IPS-20b (cell line): Measurements from ENCODE around the gene FRMD4A.

Experiments used
- H3K27ac ChIP-seq: one replicate; pipeline ENCODE4 v1.5.1; 2013; ENCODE audit warnings: low read length
- H3K27me3 ChIP-seq: 2 replicates; pipeline ENCODE4 v1.6.1; 2013; ENCODE audit warnings: mild to moderate bottlenecking, low read length, inconsistent platforms; ENCODE audit not compliant: insufficient read depth
- H3K36me3 ChIP-seq: 2 replicates; pipeline ENCODE4 v1.6.1; 2013; ENCODE audit warnings: low read depth, mild to moderate bottlenecking, inconsistent platforms, low read length, moderate library complexity; ENCODE audit not compliant: insufficient read depth
- H3K4me1 ChIP-seq: 2 replicates; pipeline ENCODE4 v1.6.1; 2013; ENCODE audit warnings: mild to moderate bottlenecking, control low read depth, inconsistent platforms, low read length, moderate library complexity; ENCODE audit not compliant: insufficient read depth
- H3K4me3 ChIP-seq: 2 replicates; pipeline ENCODE4 v1.5.1; 2013; ENCODE audit warnings: mild to moderate bottlenecking, low read length, inconsistent platforms
- H3K9ac ChIP-seq: 2 replicates; pipeline ENCODE4 v1.6.1; 2013; ENCODE audit warnings: low read depth, mild to moderate bottlenecking, inconsistent platforms, low read length, moderate library complexity
- H3K9me3 ChIP-seq: 2 replicates; pipeline ENCODE4 v1.6.1; 2013; ENCODE audit warnings: mild to moderate bottlenecking, low read depth, low read length, inconsistent platforms; ENCODE audit not compliant: insufficient read depth

The FRMD4A gene

DNA sequence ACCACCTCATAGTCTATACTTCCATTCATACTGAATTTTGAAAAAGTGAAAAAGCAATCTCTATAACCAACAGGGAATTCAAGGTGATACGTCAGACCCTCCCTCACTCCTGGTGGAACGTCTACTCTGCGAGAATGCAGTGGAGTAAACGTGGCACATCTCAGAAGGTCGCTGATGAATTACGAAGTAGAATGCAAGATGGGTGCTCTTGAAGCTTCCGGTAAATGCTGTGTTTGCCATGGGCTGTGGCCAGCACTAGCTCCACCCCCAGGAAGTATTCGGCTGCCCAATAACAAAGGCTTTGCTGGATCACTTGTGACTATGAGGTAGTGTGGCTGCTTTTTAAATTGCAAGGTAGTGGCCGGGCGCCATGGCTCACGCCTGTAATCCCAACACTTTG, 517.9 kb downstream of the FRMD4A start:
- no peak overlapping the region for H3K27ac ChIP-seq
- H3K27me3 ChIP-seq = no peaks in the 10 kb centered on the region
- peaks cover 13% of the 10 kb centered on the region for H3K4me1 ChIP-seq
- H3K36me3 ChIP-seq = no peaks in the 10 kb centered on the region
- H3K4me3 ChIP-seq = no peak overlapping the region
- H3K9me3 ChIP-seq = peaks cover 5% of the 10 kb centered on the region; the same call in 1 of the 2 replicates
- no peak overlapping the region for H3K9ac ChIP-seq

DNA sequence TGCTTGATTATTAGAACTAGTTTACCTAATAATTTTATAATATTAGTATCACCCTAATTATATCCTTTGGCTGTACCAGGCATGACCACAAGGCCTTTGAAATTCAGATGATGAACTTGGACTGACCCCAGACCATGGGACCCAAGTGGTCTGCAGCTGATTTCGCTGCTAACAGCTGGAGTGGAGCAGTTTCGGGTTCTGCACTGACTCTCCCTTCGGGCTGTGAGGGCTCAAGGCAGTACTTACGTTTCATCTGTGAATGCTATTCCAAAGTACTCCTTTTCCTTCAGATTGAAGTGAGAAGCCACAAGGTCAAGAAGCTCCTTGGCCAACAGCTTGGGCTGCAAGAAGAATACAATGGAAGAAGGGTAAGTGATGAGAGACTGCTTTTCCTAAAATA, 520.2 kb downstream of the FRMD4A start:
- Histone ChIP-seq H3K9me3 (no peaks in the 10 kb centered on the region), H3K4me1 (peaks cover 13% of the 10 kb centered on the region), H3K36me3 (no peaks in the 10 kb centered on the region), H3K27ac (no peak overlapping the region), H3K9ac (no peak overlapping the region), H3K27me3 (no peaks in the 10 kb centered on the region), H3K4me3 (no peak overlapping the region)

DNA sequence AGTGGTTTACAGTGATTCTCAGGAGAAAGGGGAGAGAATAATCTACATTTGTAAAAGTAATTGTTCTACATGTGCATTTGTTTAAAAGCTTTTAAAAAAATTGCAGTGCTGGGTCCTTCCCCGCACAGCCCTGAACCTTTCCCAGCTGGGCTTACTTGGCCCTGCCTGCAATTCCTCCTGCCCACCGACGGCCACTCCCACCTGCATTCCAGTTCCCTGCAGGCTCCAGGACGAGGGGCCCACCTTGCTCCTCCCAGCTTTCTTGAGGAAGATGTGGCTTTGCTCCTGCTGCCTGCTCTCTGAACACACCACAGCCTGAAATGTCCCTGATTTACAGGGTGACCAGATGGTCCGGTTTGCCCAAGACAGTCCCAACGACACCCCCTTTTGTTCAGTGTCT, 521.3 kb downstream of the FRMD4A start:
- no peaks in the 10 kb centered on the region for H3K36me3 ChIP-seq
- peak overlapping the region; percentile 34; the same call in 1 of the 2 replicates for H3K9ac ChIP-seq
- no peaks in the 10 kb centered on the region for H3K9me3 ChIP-seq
- no peaks in the 10 kb centered on the region for H3K27me3 ChIP-seq
- H3K4me3 ChIP-seq = no peak overlapping the region
- H3K4me1 ChIP-seq = peaks cover 13% of the 10 kb centered on the region
- no peak overlapping the region for H3K27ac ChIP-seq

DNA sequence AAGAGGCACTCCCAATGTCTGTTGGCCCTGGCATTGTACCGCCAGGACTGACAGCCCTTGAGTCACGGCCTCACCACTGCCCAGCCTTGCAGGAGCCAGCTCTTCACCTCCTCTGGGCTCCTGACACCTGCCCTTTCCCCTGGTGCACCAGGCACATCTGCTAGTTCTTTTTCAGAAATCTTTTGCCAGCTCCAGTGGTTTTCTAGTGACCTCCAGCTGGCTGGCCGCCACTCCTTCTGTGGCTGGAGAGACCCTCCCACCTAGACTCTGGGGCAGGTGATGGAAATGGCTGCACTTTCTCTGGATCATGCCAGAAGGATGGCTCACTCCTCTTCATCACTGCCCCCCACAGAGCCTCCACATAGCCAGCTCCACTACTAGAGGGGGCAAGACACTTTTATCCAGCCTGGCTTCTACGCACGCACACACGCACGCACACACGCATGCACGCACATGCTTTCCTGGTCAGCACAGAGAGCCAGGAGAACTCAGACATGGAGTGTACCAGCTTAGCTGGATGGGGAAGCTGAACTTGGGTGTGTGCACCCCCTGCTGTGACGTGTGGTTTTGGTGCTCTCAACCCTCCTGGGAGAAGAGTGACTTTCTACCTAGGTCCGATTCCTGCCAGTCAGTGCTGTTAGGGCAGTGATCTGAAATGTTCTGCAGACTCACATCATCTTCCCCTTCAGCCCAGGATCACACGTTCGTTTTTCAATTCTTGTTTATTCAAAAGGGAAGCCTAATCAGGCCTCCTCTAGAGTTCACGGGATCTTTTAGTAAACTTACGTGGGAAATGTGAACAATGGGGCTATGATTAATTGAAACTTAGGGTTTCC, 522.0 kb downstream of the FRMD4A start:
- Histone ChIP-seq H3K27ac (no peak overlapping the region), H3K4me3 (no peak overlapping the region), H3K9me3 (no peaks in the 10 kb centered on the region), H3K4me1 (peaks cover 13% of the 10 kb centered on the region), H3K27me3 (no peaks in the 10 kb centered on the region), H3K9ac (peak overlapping the region; percentile 0; the same call in 1 of the 2 replicates), H3K36me3 (no peaks in the 10 kb centered on the region)

DNA sequence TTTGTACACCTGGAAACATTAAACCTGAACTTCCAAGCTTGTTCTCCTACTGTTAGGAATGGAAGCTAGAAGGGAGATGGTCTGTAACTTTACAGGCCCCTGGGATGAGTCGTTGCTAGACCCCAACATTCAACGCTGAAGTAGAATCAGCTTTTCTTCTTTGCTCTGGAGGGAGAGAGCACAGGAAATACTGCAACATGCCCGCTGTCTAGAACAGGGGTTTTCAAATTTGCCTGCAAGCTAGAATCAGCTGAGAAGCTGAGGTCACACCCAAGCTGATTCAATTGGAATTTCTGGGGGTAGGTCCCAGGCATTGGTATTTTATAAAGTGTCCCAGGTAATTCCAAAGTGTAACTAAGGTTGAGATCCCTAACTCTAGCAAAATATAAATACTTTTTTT, 524.3 kb downstream of the FRMD4A start:
- H3K9me3 ChIP-seq = no peaks in the 10 kb centered on the region
- no peak overlapping the region for H3K4me3 ChIP-seq
- H3K9ac ChIP-seq = no peak overlapping the region
- no peaks in the 10 kb centered on the region for H3K36me3 ChIP-seq
- peaks cover 17% of the 10 kb centered on the region for H3K4me1 ChIP-seq
- H3K27ac ChIP-seq = no peak overlapping the region
- H3K27me3 ChIP-seq = no peaks in the 10 kb centered on the region

DNA sequence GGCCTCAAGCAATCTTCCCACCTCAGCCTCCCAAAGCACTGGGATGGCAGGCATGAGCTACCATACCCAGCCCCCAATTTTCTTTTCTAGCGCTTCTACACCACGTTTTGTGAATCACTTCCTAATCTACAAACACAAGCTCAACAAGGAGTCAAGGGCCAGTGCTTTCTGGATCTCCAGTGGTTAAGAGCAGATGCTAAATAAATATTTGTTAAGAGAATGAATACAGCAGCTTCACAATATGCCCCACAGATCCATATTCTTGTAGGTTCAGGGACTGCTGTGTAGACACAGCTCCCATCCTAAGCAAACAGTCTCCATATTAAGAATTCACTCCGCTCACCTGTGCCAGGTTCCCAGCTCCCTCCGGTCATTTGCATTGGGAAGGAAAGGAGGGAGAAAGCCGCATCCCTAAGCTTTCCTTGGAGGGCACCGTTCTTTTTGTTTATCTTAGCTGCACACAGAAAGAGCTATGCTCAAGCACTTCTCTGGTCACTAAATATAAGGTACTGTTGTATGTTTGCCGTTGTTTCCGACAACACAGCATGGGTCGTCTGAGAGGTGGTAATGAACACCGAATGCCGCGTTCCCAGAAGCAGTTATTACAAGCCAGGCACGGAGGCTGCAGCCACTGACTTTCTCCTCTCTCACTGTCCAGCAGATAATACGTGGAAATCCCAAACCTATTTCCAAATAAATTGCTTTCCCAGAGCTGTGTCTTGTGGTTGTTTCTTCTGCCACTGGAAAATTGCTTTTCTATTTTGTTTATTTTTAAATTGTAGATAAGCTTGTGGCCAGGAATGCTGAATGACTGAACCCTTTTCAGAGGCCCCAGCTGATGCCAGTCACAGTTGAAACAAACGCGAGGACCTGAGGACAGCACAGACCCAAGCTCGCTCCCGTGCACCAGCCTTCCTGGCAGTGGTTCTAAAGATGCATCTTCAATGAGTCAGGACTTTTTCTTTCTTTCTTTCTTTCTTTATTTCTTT, 526.9 kb downstream of the FRMD4A start:
- H3K9ac ChIP-seq = no peak overlapping the region
- H3K27me3 ChIP-seq = no peaks in the 10 kb centered on the region
- H3K4me3 ChIP-seq = no peak overlapping the region
- H3K36me3 ChIP-seq = no peaks in the 10 kb centered on the region
- no peak overlapping the region for H3K27ac ChIP-seq
- no peaks in the 10 kb centered on the region for H3K9me3 ChIP-seq
- H3K4me1 ChIP-seq = peaks cover 8% of the 10 kb centered on the region

DNA sequence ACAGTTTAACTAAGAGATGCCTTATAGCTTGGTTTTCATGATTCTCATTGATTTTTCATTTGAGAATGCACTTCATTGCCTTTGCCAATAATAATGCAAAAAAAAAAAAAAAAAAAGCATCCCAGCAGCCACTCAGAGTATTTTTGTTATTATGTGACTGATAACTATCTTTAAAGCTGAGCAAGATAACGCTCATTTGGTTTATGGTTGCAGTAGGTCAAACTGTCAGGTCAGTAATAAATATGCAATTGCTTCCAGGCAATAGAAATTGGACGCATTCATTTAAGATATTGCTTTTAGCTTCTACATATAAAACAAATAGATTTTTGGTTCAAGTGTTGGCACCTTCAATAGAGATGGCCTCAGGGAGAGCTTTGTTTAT, 528.8 kb downstream of the FRMD4A start:
- H3K27ac ChIP-seq = no peak overlapping the region
- no peaks in the 10 kb centered on the region for H3K9me3 ChIP-seq
- H3K36me3 ChIP-seq = no peaks in the 10 kb centered on the region
- H3K9ac ChIP-seq = no peak overlapping the region
- no peak overlapping the region for H3K4me3 ChIP-seq
- no peaks in the 10 kb centered on the region for H3K27me3 ChIP-seq
- peaks cover 4% of the 10 kb centered on the region; the same call in 1 of the 2 replicates for H3K4me1 ChIP-seq

DNA sequence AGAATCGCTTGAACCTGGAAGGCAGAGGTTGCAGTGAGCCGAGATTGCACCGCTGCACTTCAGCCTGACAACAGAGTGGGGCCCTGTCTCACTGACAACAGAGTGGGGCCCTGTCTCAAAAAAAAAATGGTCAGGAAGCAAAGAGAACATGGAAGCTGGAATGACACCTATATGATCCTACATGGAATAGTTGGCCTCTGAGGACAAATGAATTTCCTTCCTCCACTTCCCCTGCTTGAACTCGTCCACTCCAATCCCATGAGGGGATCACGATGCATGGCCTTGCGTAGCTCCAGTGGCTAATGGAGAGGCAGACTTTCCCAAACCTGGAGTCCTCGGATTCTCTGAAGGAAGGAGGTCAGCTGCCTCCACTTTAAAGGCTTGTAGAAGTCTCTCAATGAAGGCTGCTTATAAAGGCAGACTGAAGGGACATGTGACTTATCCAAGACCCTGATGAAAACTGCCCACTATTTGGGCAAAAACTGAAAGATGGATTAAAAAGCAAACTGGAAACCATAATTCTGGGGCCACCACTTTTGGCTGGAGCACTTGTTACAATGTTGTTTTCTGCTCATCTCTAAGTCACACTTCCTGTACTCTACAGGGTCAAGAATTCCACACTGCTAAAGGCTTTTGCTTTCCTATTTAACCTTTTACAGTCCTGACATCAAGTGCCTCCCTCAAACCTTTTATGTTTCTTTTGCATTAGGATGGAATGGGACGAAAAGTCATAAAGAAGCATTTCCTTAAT, 529.4 kb downstream of the FRMD4A start:
- no peaks in the 10 kb centered on the region for H3K27me3 ChIP-seq
- H3K9me3 ChIP-seq = no peaks in the 10 kb centered on the region
- no peaks in the 10 kb centered on the region for H3K36me3 ChIP-seq
- no peak overlapping the region for H3K4me3 ChIP-seq
- no peak overlapping the region for H3K27ac ChIP-seq
- no peak overlapping the region for H3K9ac ChIP-seq
- H3K4me1 ChIP-seq = peaks cover 5% of the 10 kb centered on the region; the same call in 1 of the 2 replicates

DNA sequence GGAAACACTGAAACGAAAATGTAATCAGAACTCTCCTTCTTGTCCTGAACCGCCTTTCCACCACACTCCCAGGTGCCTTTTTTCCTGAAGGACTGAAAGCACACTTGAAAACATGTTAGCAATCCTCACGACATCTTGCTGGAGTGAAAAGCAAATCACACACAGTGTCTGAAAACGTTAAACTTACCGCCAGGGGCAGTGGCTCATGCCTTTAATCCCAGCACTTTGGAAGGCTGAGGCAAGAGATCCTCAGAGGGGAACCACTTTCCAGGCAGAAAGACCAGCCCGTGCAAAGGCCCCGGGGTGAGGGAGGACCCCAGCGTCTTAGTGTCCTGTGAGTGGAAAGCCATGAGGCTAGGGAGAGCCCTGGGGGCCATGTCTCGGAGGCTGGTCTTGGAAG, 533.6 kb downstream of the FRMD4A start:
- Histone ChIP-seq H3K9ac (no peak overlapping the region), H3K27me3 (no peaks in the 10 kb centered on the region)

DNA sequence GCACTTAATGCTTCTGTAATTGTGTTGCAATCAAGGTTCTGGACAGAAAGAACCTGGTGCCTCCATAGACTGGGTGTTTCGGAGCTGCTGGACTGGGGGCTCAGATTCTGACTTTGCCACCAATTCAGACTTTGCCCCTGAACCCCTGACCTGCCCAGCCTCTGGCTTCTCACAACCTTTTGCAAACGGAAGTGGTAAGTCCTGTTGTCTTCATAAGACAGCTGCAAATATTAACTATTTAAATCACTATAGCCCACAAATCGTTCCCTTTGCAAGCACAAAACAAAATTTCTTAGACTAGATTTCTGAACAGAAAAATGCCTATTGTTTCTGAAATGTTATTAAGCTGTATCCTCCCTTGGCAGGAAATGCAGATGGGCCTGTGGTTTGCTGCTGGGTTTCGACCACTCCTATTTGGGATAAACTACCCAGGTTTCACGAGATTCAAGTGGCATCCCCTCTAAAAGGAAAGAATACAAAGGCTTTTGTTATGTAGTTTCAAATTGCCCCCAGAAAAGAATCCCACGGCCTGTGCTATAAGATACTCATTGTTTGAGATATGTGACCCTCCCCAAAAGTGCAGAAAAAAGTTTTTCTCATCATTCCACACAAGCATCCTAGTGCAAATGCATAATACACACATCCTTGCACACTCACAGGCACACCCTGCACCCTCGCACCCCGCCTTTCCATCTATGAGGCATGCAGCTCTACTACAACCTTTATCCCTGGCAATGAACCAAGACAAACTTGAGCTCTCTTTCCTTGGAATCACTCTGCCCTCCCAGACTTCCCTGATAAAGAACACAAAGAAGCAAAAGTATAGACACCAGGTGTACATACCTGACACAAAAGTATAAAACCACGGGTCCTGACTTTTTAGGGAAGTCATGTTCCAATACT, 534.8 kb downstream of the FRMD4A start:
- Histone ChIP-seq H3K9ac (no peak overlapping the region), H3K27me3 (no peaks in the 10 kb centered on the region), H3K36me3 (peaks cover 30% of the 10 kb centered on the region), H3K4me1 (0 out of 2 replicates have a peak, but pooled peaks cover 9% of the 10 kb centered on the region), H3K9me3 (no peaks in the 10 kb centered on the region), H3K4me3 (no peak overlapping the region), H3K27ac (no peak overlapping the region)

More for the DNA sequence above, 533.6 kb downstream of the FRMD4A start:
- Histone ChIP-seq H3K27ac (no peak overlapping the region), H3K9me3 (no peaks in the 10 kb centered on the region), H3K36me3 (peaks cover 17% of the 10 kb centered on the region), H3K4me1 (0 out of 2 replicates have a peak, but pooled peaks cover 9% of the 10 kb centered on the region), H3K4me3 (no peak overlapping the region)
